GM18505 (cell line): ENCODE data around the gene DBR1.

Experiments
- ATAC-seq: cut with Tn5 transposase; IDR thresholded peaks from one replicate; pipeline ENCODE4 v1.9.1; 2021; ENCODE audit not compliant: unreplicated experiment
- POLR2A ChIP-seq: IDR thresholded peaks from 4 replicates; pipeline ENCODE4 v1.6.1; 2011; ENCODE audit warnings: borderline replicate concordance; ENCODE audit not compliant: insufficient read depth, insufficient read length; ENCODE audit errors: extremely low read depth

DBR1 gene

DNA sequence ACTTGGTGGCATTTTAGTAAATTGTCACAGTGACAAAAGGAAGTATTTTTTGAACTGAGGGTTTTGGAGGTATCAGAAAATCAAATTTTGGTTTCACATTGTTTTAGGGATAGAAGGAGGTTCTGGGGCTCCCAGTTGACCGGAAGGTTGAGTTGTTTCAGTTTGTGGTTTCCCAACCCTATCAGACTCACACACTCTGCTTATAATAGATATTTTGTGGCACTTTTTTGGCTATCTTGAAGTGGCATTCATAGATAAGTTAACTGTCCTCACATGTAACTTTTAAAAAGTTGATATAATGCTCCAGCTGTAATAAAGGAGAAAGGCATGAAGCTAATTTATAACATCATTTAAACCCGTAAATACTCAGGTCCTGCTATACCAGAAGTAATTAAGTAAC, 25.1 kb upstream of the DBR1 start:
- no peak for TF ChIP-seq POLR2A
- no peak for ATAC-seq

DNA sequence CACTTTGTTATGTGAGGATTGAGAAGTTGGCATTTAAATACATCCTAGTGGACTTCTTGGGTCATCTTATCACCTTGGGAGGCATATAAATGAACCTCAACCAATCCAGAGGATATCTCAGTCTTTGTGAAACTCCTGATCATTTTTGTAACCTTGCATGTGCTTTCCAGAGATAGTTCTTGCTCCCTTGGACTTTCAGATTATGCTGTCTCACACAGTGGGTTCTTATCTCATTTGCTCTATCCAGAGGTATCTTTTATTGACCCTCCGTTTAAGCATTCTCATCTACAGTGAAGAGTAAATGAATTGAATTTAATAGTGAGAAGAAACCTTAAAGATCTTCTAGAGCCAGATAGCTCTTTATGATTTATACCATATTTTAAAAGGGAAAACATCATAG, 22.8 kb upstream of the DBR1 start:
- TF ChIP-seq POLR2A: no peak
- ATAC-seq: no peak

DNA sequence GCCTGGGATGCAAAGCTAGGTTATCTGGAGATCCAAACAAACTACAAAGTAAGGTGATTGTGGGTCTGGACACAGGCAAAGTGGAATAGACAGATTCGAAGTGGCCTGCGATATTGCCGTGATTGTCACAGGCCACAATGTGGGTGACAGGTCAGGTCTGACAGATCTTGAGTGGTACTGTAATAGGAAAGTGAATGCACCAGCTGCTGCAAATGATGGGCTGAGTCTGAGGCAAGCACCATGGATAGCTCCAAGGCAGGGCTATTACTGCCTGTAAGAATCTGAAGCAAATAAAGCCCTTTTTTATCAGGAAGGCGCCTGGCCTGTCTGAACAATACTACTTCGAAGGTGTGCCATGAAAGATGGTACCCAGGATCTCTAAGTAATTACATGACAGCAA, 22.3 kb upstream of the DBR1 start:
- TF ChIP-seq POLR2A: no peak
- ATAC-seq: no peak

DNA sequence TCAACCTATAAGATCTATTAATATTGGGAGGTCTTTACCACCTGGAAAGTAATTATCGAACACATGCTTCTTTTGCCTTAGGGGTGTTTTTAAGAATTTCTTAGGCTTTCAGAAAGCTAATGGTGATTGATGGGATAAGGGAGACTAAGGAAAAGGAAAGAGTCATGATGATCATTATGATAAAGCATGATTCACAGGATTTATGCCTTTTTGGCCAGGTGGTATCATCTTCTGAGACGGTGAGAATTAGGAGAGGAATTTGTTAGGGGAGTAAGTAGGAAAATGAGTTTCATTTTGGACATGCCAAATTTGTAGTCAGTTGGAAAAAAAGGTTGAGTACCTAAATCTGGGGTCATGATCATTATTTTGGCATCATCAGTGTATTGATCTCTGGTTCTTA, 21.3 kb upstream of the DBR1 start:
- no peak for ATAC-seq
- no peak for TF ChIP-seq POLR2A

DNA sequence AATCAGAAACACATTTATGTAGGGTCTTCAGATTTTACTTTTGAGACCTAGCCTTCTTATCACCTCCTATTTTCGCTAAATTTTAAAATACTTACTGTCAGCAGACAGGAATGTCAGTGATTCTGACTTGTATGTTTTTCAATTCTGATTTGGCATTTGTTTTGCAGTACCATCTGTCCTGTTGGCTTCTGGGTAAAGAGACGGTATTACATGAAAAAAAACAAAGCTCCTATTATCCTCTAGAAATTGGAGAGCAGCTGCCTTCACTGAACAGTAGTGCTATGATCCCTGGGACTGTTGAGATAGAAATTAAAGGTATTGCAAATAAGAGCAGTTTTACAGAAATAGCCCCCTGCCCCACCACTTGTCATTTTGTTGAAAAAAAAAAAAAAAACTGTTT, 20.8 kb upstream of the DBR1 start:
- no peak for TF ChIP-seq POLR2A
- no peak for ATAC-seq

DNA sequence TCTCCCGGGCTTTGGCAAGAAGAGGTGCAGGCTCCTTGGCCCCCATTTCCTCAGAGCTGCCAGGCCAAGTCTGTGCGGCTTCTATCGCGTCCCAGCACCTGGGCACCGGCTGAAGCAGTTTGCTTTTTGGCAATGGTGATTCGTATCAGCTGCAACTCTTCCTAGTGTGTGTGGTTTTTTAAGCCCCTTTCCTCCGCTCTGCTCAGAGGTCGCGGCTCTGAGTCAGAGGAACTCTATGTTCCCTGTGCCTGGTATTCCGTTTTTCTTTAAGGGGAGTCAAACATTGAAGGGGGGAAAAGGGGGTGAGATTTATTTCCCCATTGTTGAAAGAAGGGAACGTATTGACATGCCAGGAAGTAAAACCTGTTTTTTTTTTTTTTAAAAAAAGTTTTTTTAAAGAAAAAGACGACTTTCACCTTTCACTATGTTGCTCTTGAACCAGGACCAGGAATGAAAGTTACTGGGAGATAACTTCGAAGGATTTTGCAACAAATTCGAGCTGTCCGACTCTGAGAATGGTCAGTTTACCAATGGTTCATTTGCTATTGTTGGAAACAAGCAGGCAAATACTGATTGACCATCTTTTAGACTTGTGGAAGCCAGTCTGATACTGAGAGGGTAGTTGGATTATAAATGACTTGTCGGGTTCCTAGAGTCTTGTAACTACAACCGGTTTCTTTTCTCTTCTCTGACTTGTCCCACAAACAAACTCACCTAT, 13.5 kb upstream of the DBR1 start:
- ATAC-seq: no peak
- TF ChIP-seq POLR2A: no peak

DNA sequence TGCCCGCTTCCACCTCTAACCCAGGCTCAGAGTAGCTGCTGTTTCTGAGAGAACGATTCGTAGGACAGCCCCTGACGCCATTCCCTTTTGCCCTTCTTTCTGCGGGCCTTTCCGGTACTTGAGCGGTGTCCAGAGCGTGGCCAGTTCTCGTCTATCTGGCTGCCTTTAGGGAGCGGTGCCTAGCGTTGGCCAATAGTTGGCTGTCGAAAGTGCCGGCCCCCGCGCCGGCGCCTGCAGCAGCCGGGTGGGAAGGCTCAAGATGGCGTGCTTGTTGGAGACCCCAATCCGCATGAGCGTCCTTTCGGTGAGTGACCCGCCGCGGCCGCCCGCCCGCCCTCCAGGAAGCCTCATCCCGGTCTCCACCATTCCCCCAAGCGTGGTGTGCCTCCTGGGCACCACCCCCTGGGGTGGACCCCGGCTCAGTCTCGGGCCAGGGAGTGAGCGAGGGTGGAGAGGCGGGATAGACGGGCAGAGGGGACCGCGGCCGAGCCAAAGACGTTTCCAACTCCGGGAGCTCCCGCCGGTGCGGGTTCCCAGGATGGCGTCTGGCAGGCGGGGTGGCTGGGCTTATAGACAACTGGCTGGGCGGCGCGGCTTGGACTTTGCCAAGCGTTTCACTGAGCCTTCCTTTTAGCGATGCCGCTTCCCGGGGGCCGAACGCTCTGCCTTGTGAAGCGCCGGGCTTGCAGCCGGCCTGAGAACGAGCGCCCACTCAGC, 12.7 kb upstream of the DBR1 start, which contains the start of gene ARMC8:
Gene ARMC8, plus strand, starts transcription at position 6 of the 717 bp plus-strand sequence. Its CDS starts 254 bp downstream, at position 260.
- ATAC-seq: peak; percentile 53
- peak; percentile 69 for TF ChIP-seq POLR2A

DNA sequence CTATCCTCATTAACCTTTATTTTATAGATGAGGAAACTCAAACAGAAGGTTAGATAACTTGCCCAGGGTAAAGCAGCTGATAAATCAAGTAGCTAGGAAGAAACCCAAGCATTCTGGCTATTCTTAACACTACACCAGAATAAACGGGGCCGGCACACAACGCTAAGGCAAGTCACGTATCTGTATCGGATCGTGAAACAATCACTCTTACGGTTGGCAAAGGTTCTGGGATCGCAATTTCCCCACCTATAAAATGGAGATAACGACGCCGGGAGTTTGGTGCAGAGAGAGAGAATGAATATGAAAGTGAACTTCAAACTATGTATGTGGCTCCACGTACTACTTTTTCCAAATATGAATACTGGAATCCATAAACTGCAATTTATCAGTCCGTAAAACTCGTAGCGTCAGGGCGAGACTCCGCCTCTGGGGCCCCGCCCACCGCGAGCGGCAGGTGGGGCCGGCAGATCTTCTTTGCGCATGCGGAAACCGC, 12.1 kb upstream of the DBR1 start:
- ATAC-seq: peak; percentile 93
- TF ChIP-seq POLR2A: no peak

DNA sequence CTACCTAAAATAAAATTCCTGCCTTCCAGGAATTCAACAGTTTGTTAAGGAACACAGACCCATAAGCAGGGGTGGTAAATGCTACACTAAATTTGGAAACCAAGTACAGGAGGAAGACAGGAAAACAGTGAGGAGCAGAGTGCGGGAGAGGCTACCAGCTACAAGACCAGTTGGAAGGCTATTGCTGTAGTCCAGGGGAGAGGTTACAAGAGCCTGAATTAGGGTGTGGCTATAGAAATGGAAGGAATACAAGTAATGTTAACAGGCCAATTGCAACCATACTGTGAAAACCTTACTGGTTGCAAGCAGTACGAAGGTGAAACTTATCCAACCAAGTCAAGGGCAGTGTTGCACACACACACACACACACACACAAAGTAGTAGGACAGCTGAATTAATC, 11.5 kb upstream of the DBR1 start:
- no peak for ATAC-seq

DNA sequence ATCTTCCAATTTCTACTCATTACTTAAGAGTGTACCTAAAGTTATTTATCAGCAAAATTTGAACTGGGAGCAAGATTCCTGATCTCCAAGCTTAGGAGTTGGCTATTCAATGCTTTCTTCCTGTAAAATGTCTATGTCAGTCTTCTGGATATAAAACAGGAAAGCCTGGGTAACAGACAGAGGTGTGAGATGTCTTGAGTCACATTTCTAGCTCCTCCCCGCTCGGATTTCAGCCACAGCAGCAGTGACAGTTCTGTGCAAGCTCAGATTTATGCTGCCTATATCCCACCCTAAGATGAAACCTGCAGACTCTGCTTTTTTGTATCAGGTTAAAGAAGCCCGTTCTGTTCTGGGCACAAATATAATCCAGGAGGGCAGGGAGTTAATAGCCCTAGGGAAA, 10.3 kb upstream of the DBR1 start:
- ATAC-seq: no peak
- TF ChIP-seq POLR2A: no peak

More for the DNA sequence above, 11.5 kb upstream of the DBR1 start:
- no peak for TF ChIP-seq POLR2A

DNA sequence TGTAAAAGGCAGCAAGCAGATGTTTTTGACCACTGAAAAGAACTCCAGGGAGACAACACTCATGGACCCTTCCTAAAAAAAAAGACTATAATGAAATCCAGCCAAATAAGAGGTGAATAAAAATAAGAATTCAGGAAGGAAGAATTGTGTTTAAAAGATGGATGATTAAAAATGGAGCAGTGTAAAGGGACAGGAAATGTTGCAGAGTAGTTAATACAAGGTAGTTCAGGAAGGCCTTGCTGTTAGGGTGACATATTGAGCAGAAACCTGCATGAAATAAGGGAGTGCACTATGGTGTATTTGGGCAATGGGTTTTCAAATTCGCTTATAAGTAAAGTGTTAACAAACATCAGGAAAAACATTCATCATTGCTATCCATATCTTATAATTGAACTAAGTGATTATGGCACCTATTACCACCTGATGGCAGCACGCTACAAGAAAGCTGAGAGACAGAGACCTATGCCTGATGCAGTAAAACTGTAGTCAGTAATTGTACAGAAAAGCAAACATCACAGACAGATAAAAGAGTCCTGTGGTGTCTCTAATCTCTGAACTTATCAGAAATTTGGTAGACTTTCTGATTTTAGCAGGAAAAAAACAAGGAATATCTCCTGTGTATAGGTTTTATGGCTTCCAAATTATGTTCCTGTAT, 5.8 kb upstream of the DBR1 start:
- ATAC-seq: peak; percentile 66
- TF ChIP-seq POLR2A: no peak

DNA sequence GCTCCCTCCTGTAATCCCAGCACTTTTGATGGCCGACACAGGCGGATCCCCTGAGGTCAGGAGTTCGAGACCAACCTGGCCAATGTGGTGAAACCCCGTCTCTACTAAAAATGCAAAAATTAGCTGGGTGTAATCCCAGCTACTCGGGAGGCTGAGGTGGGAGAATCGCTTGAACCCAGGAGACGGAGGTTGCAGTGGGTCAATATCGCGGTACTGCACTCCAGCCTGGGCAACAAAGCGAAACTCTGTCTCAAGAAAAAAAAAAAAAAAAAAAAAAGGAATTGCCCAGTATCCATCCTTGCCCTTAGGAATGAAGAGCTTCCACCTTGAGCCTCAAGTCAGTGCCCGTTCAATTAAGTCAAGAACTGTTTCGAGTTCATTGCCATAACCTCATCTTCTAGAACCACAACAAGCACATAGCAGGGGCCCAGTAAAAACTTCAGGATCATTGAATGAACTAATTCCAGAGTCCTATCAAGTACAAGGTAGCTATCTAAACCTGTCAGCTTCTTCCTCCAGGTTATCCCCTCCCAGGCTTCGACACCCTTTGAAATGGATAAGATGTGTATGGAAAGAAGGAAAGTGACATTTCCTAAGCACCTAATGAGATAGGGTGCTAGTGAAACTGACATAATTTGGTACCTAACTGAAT, 826 bp downstream of the DBR1 start:
- no peak for ATAC-seq
- TF ChIP-seq POLR2A: no peak

DNA sequence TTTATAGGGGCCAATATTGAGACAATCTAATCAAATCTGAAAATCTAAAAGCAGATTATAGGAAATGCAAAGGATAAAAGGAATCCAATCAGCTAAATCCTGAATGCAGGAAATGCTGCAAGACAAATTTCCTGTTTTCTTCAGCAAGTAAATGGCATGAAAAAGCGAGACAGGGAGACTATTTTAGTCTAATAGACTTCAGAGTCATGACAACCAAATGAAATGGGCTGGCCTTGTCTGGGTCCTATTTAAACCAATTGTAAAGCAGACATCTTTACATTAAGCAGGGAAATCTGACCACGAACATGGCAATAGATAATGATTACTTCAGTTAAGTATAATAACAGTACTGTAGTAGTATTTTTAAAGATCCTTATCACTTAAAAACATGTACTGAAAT, 2.1 kb downstream of the DBR1 start:
- no peak for TF ChIP-seq POLR2A
- no peak for ATAC-seq
